Fibroblast of mammary gland (primary cell): Measurements from ENCODE around the gene TMPRSS6.

ENCODE experiments used
- DNase-seq: peaks from one replicate; pipeline ENCODE4 v3.0.0-alpha.2; 2010; ENCODE audit warnings: low read depth
- H3K4me3 ChIP-seq: 2 replicates; pipeline ENCODE4 v1.5.1; 2011; ENCODE audit warnings: low read depth, mild to moderate bottlenecking, low read length, moderate library complexity; ENCODE audit not compliant: control insufficient read depth
- CTCF ChIP-seq: conservative IDR thresholded peaks from 2 replicates; pipeline ENCODE4 v1.5.1; 2011; ENCODE audit warnings: low read depth, low read length, inconsistent platforms; ENCODE audit not compliant: control insufficient read depth, insufficient read depth

Gene TMPRSS6

DNA sequence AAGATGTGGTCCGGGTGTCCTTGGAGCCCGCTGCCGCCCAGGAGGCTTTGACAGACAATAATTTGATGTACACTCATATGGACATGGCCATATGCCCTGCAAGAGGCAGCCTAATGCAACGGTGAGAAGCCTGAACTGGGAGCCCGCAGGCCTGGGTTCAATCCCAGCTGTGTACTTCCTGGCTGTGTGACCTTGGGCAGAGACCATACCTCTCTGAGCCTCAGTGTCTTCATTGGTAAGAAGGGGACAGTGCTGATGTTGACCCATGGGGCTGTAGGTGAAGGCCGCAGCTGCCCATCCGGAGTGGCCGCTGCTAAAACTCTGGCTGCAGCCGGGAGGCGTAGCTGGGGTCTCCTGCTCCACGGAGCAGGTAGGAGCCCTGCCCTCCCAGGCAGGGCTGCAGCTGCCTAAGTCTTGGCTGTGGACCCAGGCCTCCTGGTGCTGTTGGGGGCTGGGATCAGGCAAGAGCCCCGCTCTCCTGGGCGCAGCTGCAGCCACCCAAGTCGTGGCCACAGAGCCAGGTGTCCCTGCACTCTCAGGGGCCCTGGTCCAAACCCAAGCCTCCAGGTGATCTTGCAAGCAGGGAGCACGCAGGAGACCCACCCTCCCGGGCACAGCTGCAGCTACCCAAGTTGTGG lies 31.3 kb upstream of the TMPRSS6 start:
- no peak for DNase-seq
- TF ChIP-seq CTCF = no peak
- no peak overlapping the region for H3K4me3 ChIP-seq

- no peak for DNase-seq
- no peak for TF ChIP-seq CTCF
Observed at GRCh38 chr22:37139762-37140161, 30.2 kb upstream of the TMPRSS6 start.

GRCh38 chr22:37138849-37139561 lies 29.5 kb upstream of the TMPRSS6 start:
- H3K4me3 ChIP-seq = no peak overlapping the region
- no peak for DNase-seq
- no peak for TF ChIP-seq CTCF

More at GRCh38 chr22:37139762-37140161, 30.2 kb upstream of the TMPRSS6 start:
- no peak overlapping the region for H3K4me3 ChIP-seq

DNA sequence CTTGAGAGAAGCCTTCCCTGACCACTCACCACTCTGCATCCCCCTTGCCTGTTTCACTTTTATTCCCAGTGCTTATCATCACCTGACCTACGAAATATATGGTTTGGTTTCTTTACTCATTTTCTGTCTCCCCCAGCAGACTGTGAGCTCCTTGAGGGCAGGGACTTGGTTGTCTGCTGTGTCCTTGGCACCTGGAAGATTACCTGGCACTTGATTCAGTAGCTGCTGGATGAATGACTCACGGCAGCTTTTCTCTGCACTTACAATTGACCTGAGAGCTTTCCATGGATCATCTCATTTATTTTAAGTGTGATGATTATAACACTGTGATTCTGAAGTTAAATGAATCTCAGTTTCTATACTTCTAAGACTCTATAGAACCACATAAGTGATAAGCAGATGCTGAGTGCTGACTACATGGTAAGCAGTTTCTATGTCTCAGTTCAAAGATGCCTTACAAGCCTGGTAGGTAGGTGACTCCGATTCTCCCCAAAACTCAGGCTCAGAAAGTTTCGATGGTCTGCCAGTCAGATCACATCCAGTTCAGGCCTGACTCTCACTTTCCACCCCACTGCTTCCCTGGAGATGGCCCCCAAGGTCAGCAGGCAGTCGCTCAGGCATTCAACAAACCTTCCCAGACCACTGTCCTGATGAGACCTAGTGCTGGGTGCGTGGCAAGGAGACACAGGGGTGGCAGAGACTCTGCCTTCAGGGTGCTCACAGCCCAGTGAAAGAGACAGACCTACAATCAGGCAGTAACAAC lies 28.6 kb upstream of the TMPRSS6 start:
- DNase-seq = no peak
- H3K4me3 ChIP-seq = no peak overlapping the region
- no peak for TF ChIP-seq CTCF

- TF ChIP-seq CTCF = no peak
- H3K4me3 ChIP-seq = no peak overlapping the region
- no peak for DNase-seq
Observed at GRCh38 chr22:37137131-37137530, 27.6 kb upstream of the TMPRSS6 start.

DNA sequence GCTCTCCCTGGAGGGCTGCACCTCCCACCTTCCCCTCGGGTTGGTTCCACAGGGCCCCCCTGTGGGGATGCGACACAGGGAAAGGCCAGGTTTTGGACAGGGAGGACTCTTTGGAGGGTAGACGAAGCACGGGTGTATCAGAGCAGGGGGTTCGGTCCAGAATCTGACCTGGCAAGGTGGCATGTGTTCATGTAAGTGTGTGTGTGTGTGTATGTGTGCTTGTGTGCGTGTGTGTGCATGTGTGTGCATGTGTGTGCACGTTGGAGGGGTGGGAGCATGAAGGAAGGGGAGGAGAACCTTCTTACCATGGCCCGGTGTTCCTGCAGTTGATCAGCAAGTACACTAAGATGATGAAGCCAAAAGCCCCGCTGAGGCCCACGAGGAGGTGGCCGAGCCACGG lies 25.5 kb upstream of the TMPRSS6 start:
- no peak for DNase-seq
- H3K4me3 ChIP-seq = no peak overlapping the region
- no peak for TF ChIP-seq CTCF
